ENCODE results near the gene DRAM2.

DNA sequence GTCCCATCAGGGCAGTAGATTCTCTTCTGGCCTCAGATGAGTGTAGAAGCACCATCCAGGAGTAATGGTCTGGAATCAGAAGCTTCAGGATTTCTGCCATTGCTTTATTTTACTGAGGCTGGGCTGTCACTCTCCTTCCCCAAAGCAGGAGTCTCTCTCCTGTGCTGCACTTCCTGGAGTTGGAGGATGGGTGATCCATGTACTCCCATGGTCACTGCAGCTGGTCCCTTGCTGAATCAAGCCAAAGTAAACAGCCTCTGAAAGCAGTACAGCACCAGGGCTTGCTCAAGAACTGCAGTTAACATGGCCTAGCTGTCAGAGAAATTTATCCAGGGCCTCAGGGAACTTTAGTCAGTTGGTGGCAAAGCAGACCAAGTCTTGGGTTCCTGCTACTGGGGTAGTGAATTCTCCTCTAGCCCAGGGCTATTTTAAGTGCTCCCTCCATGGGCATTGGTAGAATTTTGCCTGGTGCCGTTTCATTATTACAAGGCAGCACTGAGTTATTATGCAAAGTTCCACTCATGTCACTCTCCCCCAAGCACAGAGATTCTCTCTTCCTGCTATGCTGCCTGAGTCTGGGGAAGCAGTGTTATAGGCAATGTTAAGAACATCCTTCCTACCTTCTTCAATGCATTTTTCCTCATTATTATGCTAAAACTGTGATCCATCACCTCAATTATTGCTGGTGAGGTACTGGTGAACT, 29.5 kb downstream of the DRAM2 start:
- TF ChIP-seq GATA3 (IDR thresholded peaks at IDR 0.05; ENCODE audit: low read depth, low read length) (no peak), GATA2 (IDR thresholded peaks at IDR 0.05; ENCODE audit: low read depth, low read length) (no peak)
